Measurements from ENCODE around the gene PEX5L.
"Not testable (repeated sequence)": the region's sequence is repeated elsewhere in the genome, so short reads cannot be mapped to it uniquely, and the experiment has no call there.

The PEX5L gene

DNA sequence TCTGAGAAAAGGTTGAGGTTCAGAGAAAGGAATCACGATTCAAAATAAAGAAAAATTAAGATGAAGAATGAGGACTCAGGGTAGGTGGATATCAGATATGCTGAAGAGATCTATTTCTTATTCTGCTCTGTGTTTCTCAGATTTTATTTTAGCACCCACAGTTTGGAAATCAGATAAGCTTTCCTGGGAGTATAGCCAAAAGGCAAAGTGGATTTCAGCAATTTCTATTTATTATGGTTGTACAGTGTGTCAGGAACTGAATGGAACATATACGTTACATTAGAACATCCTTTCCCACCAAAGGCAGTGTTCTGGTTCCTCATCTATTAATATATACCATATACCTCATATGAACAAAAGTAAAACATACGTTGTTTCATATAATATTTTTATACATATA, 18.9 kb downstream of the PEX5L start:
- TF ChIP-seq, protein P1, sequence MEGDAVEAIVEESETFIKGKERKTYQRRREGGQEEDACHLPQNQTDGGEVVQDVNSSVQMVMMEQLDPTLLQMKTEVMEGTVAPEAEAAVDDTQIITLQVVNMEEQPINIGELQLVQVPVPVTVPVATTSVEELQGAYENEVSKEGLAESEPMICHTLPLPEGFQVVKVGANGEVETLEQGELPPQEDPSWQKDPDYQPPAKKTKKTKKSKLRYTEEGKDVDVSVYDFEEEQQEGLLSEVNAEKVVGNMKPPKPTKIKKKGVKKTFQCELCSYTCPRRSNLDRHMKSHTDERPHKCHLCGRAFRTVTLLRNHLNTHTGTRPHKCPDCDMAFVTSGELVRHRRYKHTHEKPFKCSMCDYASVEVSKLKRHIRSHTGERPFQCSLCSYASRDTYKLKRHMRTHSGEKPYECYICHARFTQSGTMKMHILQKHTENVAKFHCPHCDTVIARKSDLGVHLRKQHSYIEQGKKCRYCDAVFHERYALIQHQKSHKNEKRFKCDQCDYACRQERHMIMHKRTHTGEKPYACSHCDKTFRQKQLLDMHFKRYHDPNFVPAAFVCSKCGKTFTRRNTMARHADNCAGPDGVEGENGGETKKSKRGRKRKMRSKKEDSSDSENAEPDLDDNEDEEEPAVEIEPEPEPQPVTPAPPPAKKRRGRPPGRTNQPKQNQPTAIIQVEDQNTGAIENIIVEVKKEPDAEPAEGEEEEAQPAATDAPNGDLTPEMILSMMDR (IDR thresholded peaks at IDR 0.05; ENCODE audit: insufficient read depth, low read depth, low read length, missing control alignments): no peak

DNA sequence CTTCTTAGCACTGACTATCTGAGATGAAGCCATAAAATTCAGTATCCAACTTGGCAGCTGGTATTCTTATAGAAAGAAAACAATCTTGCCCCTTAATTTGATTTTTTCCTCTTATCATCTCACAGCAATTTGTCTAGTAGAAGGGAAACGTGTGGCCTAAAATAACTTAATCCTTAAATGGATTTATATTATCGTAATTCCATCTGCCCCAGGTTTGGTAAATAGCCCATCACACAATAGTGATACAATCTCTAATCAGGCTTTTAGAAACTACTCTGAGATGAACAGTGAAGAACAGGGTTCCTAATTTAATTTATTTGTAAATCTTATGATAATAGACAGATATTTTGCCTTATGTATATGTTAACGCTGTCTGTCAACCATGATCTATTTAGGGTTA, 24.8 kb downstream of the PEX5L start:
- DNase-seq (ENCODE audit: low read depth): no peak
- TF ChIP-seq, protein P1 (IDR thresholded peaks at IDR 0.05; ENCODE audit: insufficient read depth, low read depth, low read length, missing control alignments): no peak
- no peak overlapping the region for H3K4me3 ChIP-seq (ENCODE audit: low read length)

More for the DNA sequence above, 18.9 kb downstream of the PEX5L start:
- no peak for DNase-seq (ENCODE audit: low read depth)
- H3K4me3 ChIP-seq (ENCODE audit: low read length): no peak overlapping the region

DNA sequence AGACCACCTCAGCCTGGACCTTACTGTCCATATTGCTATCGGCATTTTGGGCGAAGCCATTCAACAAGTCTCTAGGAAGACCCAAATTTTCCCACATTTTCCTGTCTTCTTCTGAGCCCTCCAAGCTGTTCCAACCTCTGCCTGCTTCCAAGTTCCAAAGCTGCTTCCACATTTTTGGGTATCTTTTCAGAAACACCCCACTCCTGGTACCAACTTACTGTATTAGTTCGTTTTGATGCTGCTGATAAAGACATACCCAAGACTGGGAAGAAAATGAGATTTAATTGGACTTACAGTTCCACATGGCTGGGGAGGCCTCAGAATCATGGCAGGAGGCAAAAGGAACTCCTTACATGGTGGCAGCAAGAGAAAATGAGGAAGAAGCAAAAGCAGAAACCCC, 28.4 kb downstream of the PEX5L start:
- DNase-seq (ENCODE audit: low read depth); H3K4me3 ChIP-seq (ENCODE audit: low read length): not testable (repeated sequence)

DNA sequence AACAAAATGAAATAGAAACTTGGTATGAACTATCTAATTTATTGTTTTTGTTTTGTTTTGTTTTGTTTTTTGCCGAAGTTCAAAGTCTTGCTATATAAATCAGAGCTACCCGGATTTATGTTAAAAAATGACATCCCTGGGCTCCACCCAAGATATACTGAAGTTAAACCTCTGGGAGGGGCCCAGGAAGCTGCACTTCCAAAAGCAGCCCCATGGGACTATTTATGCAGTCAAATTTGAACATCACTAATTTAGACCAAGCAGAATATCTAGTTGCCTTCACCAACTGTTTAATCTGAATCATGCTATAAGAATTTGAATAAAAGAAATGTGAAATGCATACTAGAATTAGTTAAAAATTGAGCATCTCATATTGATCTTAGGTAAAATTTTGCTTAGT, 32.2 kb downstream of the PEX5L start:
- H3K4me3 ChIP-seq (ENCODE audit: low read length): no peak overlapping the region
- DNase-seq (ENCODE audit: low read depth): no peak
- TF ChIP-seq, protein P1 (IDR thresholded peaks at IDR 0.05; ENCODE audit: insufficient read depth, low read depth, low read length, missing control alignments): no peak

DNA sequence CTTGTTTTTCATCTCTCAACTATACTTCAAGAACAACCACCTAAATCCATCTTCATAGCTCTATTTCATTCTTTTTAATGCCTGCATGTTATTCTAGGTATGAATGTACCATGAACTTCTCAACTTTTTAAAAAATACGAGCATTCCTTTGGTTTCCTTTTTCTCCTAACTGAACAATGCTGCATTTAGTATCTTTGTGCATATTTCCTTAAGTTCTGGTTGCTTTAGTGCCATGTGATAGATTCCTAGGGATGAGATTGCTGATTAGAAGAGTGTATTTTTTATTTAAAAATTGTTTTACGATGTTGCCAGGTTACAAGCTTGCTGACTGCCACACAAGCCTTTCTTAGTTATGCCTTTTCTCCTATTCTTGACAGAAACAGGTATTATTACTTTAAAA, 34.7 kb downstream of the PEX5L start:
- TF ChIP-seq, protein P1 (IDR thresholded peaks at IDR 0.05; ENCODE audit: insufficient read depth, low read depth, low read length, missing control alignments): no peak
- no peak for DNase-seq (ENCODE audit: low read depth)
- no peak overlapping the region for H3K4me3 ChIP-seq (ENCODE audit: low read length)

DNA sequence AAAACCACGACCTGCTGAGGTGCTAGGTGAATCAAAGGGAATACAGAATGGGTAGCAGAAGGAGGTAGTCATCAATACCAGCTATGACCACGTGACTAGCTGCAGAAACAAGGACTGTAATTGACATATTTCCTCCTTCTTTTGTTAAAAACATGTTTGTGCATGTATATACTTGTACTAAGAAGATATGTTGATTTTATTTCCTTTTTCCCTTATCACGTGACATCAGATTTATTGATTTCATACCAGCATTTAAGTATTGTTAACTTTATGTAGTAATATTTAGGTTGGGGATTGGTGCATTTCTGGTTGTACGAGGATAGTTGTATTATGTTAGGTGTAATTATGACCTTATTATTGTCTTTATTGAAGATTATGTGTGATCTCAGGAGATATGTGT, 36.2 kb downstream of the PEX5L start:
- TF ChIP-seq, protein P1 (IDR thresholded peaks at IDR 0.05; ENCODE audit: insufficient read depth, low read depth, low read length, missing control alignments): no peak
- DNase-seq (ENCODE audit: low read depth): peak; percentile 33
- no peak overlapping the region for H3K4me3 ChIP-seq (ENCODE audit: low read length)

DNA sequence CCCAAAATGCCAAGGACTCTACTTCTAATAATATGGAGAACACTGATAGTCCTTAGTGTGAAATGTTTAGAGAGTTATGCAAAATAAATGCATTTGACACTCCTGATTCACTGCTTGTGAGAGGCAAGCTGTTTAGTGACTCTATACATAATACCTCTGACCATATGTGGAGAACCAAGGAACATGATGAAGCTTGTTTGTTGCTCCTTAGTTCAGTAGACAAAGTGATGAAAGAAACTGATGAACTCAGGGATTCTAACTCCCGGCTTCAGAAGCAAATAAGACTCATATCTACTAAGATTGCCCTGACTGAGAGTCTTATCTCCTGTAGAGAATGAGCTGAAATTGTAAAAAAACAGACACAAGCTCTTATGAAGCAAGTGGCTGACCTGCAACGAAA, 41.3 kb downstream of the PEX5L start:
- TF ChIP-seq, protein P1 (IDR thresholded peaks at IDR 0.05; ENCODE audit: insufficient read depth, low read depth, low read length, missing control alignments): no peak
- DNase-seq (ENCODE audit: low read depth): peak; percentile 74
- no peak overlapping the region for H3K4me3 ChIP-seq (ENCODE audit: low read length)

DNA sequence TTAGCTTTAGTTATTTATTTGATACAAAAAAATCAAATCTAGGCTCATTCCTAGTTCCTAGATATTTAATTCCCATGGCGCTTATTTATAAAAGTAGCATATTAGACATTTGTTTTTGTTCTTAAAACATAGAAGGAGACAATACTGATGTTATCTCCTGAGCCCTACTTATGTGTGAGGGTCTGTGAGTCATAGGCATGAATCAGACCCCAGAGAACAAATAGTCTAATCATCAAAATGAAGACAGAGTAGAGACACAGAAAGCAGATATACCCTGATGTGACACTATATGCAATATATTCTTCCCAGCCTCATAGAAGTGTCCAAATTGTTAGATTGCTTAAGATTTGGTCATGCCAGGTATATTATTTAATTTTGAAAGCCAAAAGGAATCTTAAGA, 44.9 kb downstream of the PEX5L start:
- no peak overlapping the region for H3K4me3 ChIP-seq (ENCODE audit: low read length)
- DNase-seq (ENCODE audit: low read depth): peak; percentile 20
- TF ChIP-seq, protein P1 (IDR thresholded peaks at IDR 0.05; ENCODE audit: insufficient read depth, low read depth, low read length, missing control alignments): no peak

Measured in epithelial cell of esophagus (primary cell).